CD14-positive monocyte (primary cell): ENCODE data around the gene FBF1. TPM values are rescaled to one million over a fixed set of nuclear protein-coding genes. Genes with fewer than 3 reads are reported as not detected.

Experiments
- DNase-seq, 3 donors: peaks; one replicate each; pipeline ENCODE4 v3.0.0-alpha.2; 2011 to 2022
- H2AFZ ChIP-seq: 2 replicates; pipeline ENCODE4 v1.6.0; 2012; ENCODE audit warnings: mild to moderate bottlenecking, low read depth, low read length, inconsistent platforms; ENCODE audit not compliant: insufficient read depth, poor library complexity, severe bottlenecking
- H3K27ac ChIP-seq, 2 donors: 1 replicate in 1 of 2; 2 replicates in 1 of 2; pipeline ENCODE4 v1.5.1; 2012 to 2013; ENCODE audit warnings: low read length in 2 of 2, control low read depth in 1 of 2, inconsistent platforms in 1 of 2, low read depth in 1 of 2, mild to moderate bottlenecking in 1 of 2
- H3K27me3 ChIP-seq, 2 donors: one replicate each; pipeline versions ENCODE4 v1.6.0 to v1.6.1; 2011 to 2013; ENCODE audit warnings: low read length in 2 of 2; ENCODE audit not compliant: control insufficient read depth in 2 of 2, insufficient read depth in 2 of 2
- H3K36me3 ChIP-seq, 2 donors: replicated peaks in 1 of 2; 1 replicate in 1 of 2; 2 replicates in 1 of 2; pipeline versions ENCODE4 v1.5.1 to v1.6.1; 2012 to 2013; ENCODE audit warnings: low read length in 2 of 2, control low read depth in 1 of 2, inconsistent platforms in 1 of 2, mild to moderate bottlenecking in 1 of 2; ENCODE audit not compliant: insufficient read depth in 2 of 2, control insufficient read depth in 1 of 2
- H3K4me1 ChIP-seq, 2 donors: 1 replicate in 1 of 2; 2 replicates in 1 of 2; pipeline versions ENCODE4 v1.5.1 to v1.6.1; 2012 to 2013; ENCODE audit warnings: low read length in 2 of 2, control low read depth in 1 of 2, inconsistent platforms in 1 of 2, mild to moderate bottlenecking in 1 of 2, moderate library complexity in 1 of 2; ENCODE audit not compliant: insufficient read depth in 2 of 2, control insufficient read depth in 1 of 2
- H3K4me2 ChIP-seq: replicated peaks from 2 replicates; pipeline ENCODE3; 2012; ENCODE audit warnings: low read length, moderate library complexity, mild to moderate bottlenecking; ENCODE audit not compliant: poor library complexity, severe bottlenecking; ENCODE audit errors: extremely low read depth
- H3K4me3 ChIP-seq, 3 experiments: fragments of 200-600 bp in 1 of 3; sonication (generic) in 1 of 3; replicated peaks in 1 of 3; 1 replicate in 2 of 3; 2 replicates in 1 of 3; pipeline ENCODE4 v1.5.1; 2011 to 2013; ENCODE audit warnings: low read length in 3 of 3, mild to moderate bottlenecking in 3 of 3, control low read depth in 2 of 3, low read depth in 2 of 3, inconsistent platforms in 1 of 3, moderate library complexity in 1 of 3
- H3K79me2 ChIP-seq: 2 replicates; pipeline ENCODE4 v1.6.0; 2012; ENCODE audit warnings: mild to moderate bottlenecking, control low read depth, inconsistent platforms, low read length, moderate library complexity; ENCODE audit not compliant: insufficient read depth
- H3K9ac ChIP-seq: 2 replicates; pipeline ENCODE4 v1.6.0; 2017; ENCODE audit warnings: low read length, mild to moderate bottlenecking; ENCODE audit not compliant: insufficient read depth, poor library complexity, severe bottlenecking
- H3K9me3 ChIP-seq, 2 donors: replicated peaks in 1 of 2; 1 replicate in 1 of 2; 2 replicates in 1 of 2; pipeline versions ENCODE4 v1.5.1 to v1.6.1; 2012 to 2013; ENCODE audit warnings: low read length in 2 of 2, control low read depth in 1 of 2; ENCODE audit not compliant: control insufficient read depth in 1 of 2, insufficient read depth in 1 of 2
- H4K20me1 ChIP-seq: 2 replicates; pipeline ENCODE4 v1.6.0; 2012; ENCODE audit warnings: mild to moderate bottlenecking, low read length, control low read depth, moderate library complexity; ENCODE audit not compliant: insufficient read depth
- H3K27ac Mint-ChIP-seq, 7 donors: one replicate each; pipeline ENCODE4 v1.8.0; 2020; ENCODE audit warnings: mild to moderate bottlenecking in 7 of 7, mixed read lengths in 7 of 7, moderate library complexity in 6 of 7, inconsistent platforms in 2 of 7
- H3K27me3 Mint-ChIP-seq, 3 donors: one replicate each; pipeline ENCODE4 v1.8.0; 2021 to 2022; ENCODE audit warnings: low read depth in 3 of 3, mild to moderate bottlenecking in 3 of 3, mixed read lengths in 3 of 3, moderate library complexity in 3 of 3, inconsistent platforms in 1 of 3
- H3K36me3 Mint-ChIP-seq, 2 donors: one replicate each; pipeline ENCODE4 v1.8.0; 2020; ENCODE audit warnings: mixed read lengths in 2 of 2, inconsistent platforms in 1 of 2, mild to moderate bottlenecking in 1 of 2
- H3K4me1 Mint-ChIP-seq: one replicate; pipeline ENCODE4 v1.8.0; 2020; ENCODE audit warnings: mild to moderate bottlenecking, mixed read lengths
- H3K4me3 Mint-ChIP-seq, 2 donors: one replicate each; pipeline ENCODE4 v1.8.0; 2020; ENCODE audit warnings: mild to moderate bottlenecking in 2 of 2, mixed read lengths in 2 of 2, moderate library complexity in 1 of 2
- H3K9me3 Mint-ChIP-seq, 7 donors: one replicate each; pipeline ENCODE4 v1.8.0; 2020 to 2022; ENCODE audit warnings: mixed read lengths in 7 of 7, mild to moderate bottlenecking in 6 of 7, moderate library complexity in 6 of 7, inconsistent platforms in 2 of 7
- CTCF ChIP-seq: fragments of 200-600 bp; IDR thresholded peaks from one replicate; pipeline ENCODE4 v1.8.0; 2022; ENCODE audit warnings: antibody characterized with exemption, mild to moderate bottlenecking
- WGBS: methylation state at CpG from one replicate; pipeline ENCODE4 v1.1.5; 2013; ENCODE audit warnings: missing lambda C conversion rate; ENCODE audit not compliant: insufficient coverage; 5-methylcytosine and 5-hydroxymethylcytosine counted together
- intact Hi-C, 2 donors: fragments of 100-400 bp; cut with micrococcal nuclease; formaldehyde crosslinking; loops; one replicate each; pipeline versions ENCODE4 v1.15.0 to v1.15.1; 2023
- polyA plus RNA-seq, 3 donors: library from polyadenylated mRNA; depleted of rRNA in 1 of 3; unstranded in 2 of 3; stranded (reverse) in 1 of 3; fragments of 300-500 nt in 2 of 3; fragments of >200 nt in 1 of 3; fragmentation: Illumina TruSeq in 2 of 3; gene quantifications; 1 replicate in 2 of 3; 2 replicates in 1 of 3; pipeline ENCODE4 v1.2.3, GENCODE V29; 2012 to 2021

The FBF1 gene
- polyA plus RNA-seq, 3 donors, result 0.32 to 4.4 (median 0.62) TPM

GRCh38 chr17:75925103-75925502 is 15.7 kb downstream of the FBF1 start:
- Histone ChIP-seq H3K9ac (no peak overlapping the region), H3K4me1 (peaks cover 0 to 8% of the 10 kb centered on the region in 2 donors), H3K27ac (no peak overlapping the region), H3K4me3 (no peak overlapping the region), H3K9me3 (no peaks in the 10 kb centered on the region), H3K4me2 (no peak overlapping the region), H3K27me3 (no peaks in the 10 kb centered on the region), H2AFZ (no peak overlapping the region), H3K79me2 (no peaks in the 10 kb centered on the region), H4K20me1 (no peaks in the 10 kb centered on the region), H3K36me3 (no peaks in the 10 kb centered on the region)
- peaks cover 8% of the 10 kb centered on the region for H3K4me1 Mint-ChIP-seq
- H3K27me3 Mint-ChIP-seq, result peaks cover 0 to 3% (median 0%) of the 10 kb centered on the region in 3 donors
- WGBS, result 100% methylated on average over 5 of the region's 11 CpGs
- intact Hi-C loops, result no loop called here
- H3K36me3 Mint-ChIP-seq, result no peaks in the 10 kb centered on the region
- no peaks in the 10 kb centered on the region for H3K9me3 Mint-ChIP-seq
- TF ChIP-seq CTCF, result no peak
- DNase-seq, result no peak
- no peak overlapping the region for H3K4me3 Mint-ChIP-seq
- no peak overlapping the region for H3K27ac Mint-ChIP-seq

- Histone ChIP-seq H3K9ac (no peak overlapping the region), H3K27ac (no peak overlapping the region), H3K9me3 (no peaks in the 10 kb centered on the region), H3K36me3 (no peaks in the 10 kb centered on the region), H3K4me2 (no peak overlapping the region), H2AFZ (no peak overlapping the region), H3K4me3 (no peak overlapping the region), H4K20me1 (no peaks in the 10 kb centered on the region), H3K4me1 (peaks cover 0 to 8% of the 10 kb centered on the region in 2 donors), H3K79me2 (no peaks in the 10 kb centered on the region), H3K27me3 (no peaks in the 10 kb centered on the region)
- H3K4me1 Mint-ChIP-seq, result peaks cover 8% of the 10 kb centered on the region
- H3K36me3 Mint-ChIP-seq, result no peaks in the 10 kb centered on the region
- DNase-seq, result no peak
- WGBS, result 94% methylated on average over 13 of the region's 19 CpGs
- no peak overlapping the region for H3K4me3 Mint-ChIP-seq
- no peak overlapping the region for H3K27ac Mint-ChIP-seq
- TF ChIP-seq CTCF, result no peak
- peaks cover 0 to 3% (median 0%) of the 10 kb centered on the region in 3 donors for H3K27me3 Mint-ChIP-seq
- no peaks in the 10 kb centered on the region for H3K9me3 Mint-ChIP-seq
- intact Hi-C loops, result no loop called here
Measured at GRCh38 chr17:75922963-75923874, 17.6 kb downstream of the FBF1 start.
